ENCODE data around the gene GAP43. TPM values are rescaled to one million over a fixed set of nuclear protein-coding genes. Genes with fewer than 3 reads are reported as not detected.

The GAP43 gene
- total and polyA plus RNA-seq, 2 of the 13 experiments (the other 11 are each of a cell fraction or from before 2014, with no cell fraction given) = not detected

DNA sequence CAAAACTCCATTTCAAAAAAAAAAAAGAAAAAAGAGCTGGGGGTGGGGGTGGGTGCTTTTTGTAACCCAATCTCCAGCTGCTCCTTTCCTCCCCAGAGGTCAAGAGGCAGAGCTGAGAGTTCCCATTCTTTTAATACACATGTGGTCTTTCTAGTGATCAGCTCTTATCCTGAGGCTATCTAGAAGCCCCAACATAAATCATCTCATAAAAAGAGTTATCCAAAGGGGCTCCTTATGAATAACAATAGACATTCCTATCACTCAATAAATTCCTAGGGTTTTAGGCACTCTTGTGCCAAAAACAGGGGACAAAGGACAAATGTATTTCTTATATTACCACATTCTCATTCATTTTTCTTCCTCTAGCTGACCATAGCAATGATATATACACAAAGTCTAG, 25.1 kb upstream of the GAP43 start:
- Histone ChIP-seq H3K4me1 (ENCODE audit: insufficient read depth, low read length) (no peaks in the 10 kb centered on the region), H3K27me3 (ENCODE audit: control insufficient read depth in 1 of 2, insufficient read depth in 2 of 2, low read length in 2 of 2) (no peaks in the 10 kb centered on the region), H4K20me1 (ENCODE audit: insufficient read depth, low read length) (no peaks in the 10 kb centered on the region), H2AFZ (ENCODE audit: low read length) (no peak overlapping the region), H3K4me3 (replicated peaks in 1 of 3; ENCODE audit: insufficient read depth in 1 of 3, low read depth in 2 of 3, low read length in 3 of 3) (no peak overlapping the region), H3K36me3 (replicated peaks in 1 of 2; ENCODE audit: control insufficient read depth in 1 of 2, insufficient read depth in 2 of 2, low read length in 2 of 2) (no peaks in the 10 kb centered on the region), H3K9me3 (ENCODE audit: low read length) (no peaks in the 10 kb centered on the region), H3K27ac (ENCODE audit: extremely low read length, insufficient read depth, low read length) (no peak overlapping the region), H3K4me2 (ENCODE audit: low read depth, low read length) (no peak overlapping the region), H3K79me2 (ENCODE audit: insufficient read depth, low read length) (no peaks in the 10 kb centered on the region), H3K9ac (ENCODE audit: insufficient read depth, low read depth, low read length) (no peak overlapping the region)
- intact Hi-C loops (cut with micrococcal nuclease; ENCODE audit: unreplicated experiment) = no loop called here
- CTCF ChIA-PET (ENCODE audit: low intra/inter-chr PET ratio, low total read pairs) = no interaction called here
- POLR2A ChIA-PET = no interaction called here
- no peak for ATAC-seq
- no TSS peak for BruUV-seq (replicated peaks)
- in situ Hi-C loops (cut with HindIII; ENCODE audit: extremely low pct_ligation_motif_present, low pct_unique_long_range_greater_than_20kb) = no loop called here
- no peak for TF ChIP-seq PRPF4 (IDR thresholded peaks at IDR 0.05; ENCODE audit: low read depth, low read length, poor library complexity, severe bottlenecking)
- TF ChIP-seq MAZ (IDR thresholded peaks at IDR 0.05; ENCODE audit: borderline replicate concordance, low read depth, low read length) = no peak
- TF ChIP-seq MAZ (CRISPR knock-in tag; IDR thresholded peaks at IDR 0.05; ENCODE audit: low read depth) = no peak
- TF ChIP-seq ZNF484 (CRISPR knock-in tag; IDR thresholded peaks at IDR 0.05; ENCODE audit: borderline replicate concordance, low read depth) = no peak
- no peak for FAIRE-seq
- no peak for DNase-seq (ENCODE audit: low spot score)

DNA sequence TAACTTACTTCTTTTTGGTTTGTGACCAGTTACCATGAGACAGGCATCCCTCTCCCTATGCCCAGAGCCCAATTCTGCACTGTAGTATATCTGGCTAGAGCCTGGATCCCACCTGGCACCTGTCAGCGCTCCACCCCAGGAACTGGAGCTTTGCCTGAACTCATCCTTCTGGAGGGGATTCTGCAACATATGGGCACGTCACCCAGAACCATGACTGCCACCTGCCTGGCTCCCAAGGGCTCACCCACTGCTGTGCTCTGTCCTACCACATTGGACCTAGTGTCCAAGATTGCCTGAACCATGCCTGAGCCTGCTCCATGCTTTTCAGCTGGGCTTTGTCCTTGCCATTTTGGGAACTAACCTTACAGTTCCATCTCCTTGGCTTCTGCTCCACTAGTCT, 21.1 kb upstream of the GAP43 start:
- FAIRE-seq = no peak
- no peak for TF ChIP-seq MBD4 (IDR thresholded peaks at IDR 0.05; ENCODE audit: borderline replicate concordance, low read length)
- TF ChIP-seq, protein P1, sequence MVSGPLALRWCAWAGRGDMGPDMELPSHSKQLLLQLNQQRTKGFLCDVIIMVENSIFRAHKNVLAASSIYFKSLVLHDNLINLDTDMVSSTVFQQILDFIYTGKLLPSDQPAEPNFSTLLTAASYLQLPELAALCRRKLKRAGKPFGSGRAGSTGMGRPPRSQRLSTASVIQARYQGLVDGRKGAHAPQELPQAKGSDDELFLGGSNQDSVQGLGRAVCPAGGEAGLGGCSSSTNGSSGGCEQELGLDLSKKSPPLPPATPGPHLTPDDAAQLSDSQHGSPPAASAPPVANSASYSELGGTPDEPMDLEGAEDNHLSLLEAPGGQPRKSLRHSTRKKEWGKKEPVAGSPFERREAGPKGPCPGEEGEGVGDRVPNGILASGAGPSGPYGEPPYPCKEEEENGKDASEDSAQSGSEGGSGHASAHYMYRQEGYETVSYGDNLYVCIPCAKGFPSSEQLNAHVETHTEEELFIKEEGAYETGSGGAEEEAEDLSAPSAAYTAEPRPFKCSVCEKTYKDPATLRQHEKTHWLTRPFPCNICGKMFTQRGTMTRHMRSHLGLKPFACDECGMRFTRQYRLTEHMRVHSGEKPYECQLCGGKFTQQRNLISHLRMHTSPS (CRISPR knock-in tag; IDR thresholded peaks at IDR 0.05; ENCODE audit: low read depth) = no peak
- TF ChIP-seq ZBTB7A (CRISPR knock-in tag; IDR thresholded peaks at IDR 0.05) = no peak
- TF ChIP-seq, protein P2, sequence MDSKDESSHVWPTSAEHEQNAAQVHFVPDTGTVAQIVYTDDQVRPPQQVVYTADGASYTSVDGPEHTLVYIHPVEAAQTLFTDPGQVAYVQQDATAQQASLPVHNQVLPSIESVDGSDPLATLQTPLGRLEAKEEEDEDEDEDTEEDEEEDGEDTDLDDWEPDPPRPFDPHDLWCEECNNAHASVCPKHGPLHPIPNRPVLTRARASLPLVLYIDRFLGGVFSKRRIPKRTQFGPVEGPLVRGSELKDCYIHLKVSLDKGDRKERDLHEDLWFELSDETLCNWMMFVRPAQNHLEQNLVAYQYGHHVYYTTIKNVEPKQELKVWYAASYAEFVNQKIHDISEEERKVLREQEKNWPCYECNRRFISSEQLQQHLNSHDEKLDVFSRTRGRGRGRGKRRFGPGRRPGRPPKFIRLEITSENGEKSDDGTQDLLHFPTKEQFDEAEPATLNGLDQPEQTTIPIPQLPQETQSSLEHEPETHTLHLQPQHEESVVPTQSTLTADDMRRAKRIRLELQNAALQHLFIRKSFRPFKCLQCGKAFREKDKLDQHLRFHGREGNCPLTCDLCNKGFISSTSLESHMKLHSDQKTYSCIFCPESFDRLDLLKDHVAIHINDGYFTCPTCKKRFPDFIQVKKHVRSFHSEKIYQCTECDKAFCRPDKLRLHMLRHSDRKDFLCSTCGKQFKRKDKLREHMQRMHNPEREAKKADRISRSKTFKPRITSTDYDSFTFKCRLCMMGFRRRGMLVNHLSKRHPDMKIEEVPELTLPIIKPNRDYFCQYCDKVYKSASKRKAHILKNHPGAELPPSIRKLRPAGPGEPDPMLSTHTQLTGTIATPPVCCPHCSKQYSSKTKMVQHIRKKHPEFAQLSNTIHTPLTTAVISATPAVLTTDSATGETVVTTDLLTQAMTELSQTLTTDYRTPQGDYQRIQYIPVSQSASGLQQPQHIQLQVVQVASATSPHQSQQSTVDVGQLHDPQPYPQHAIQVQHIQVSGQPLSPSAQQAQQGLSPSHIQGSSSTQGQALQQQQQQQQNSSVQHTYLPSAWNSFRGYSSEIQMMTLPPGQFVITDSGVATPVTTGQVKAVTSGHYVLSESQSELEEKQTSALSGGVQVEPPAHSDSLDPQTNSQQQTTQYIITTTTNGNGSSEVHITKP (CRISPR knock-in tag; IDR thresholded peaks at IDR 0.05; ENCODE audit: low read depth) = no peak
- no peak for TF ChIP-seq ZMAT3 (CRISPR knock-in tag; conservative IDR thresholded peaks at IDR 0.05)
- no peak for TF ChIP-seq MXD4 (CRISPR knock-in tag; IDR thresholded peaks at IDR 0.05)
- no peak for TF ChIP-seq HOXA9 (CRISPR knock-in tag; IDR thresholded peaks at IDR 0.05; ENCODE audit: borderline replicate concordance)
- TF ChIP-seq SSRP1 (CRISPR knock-in tag; IDR thresholded peaks at IDR 0.05) = no peak
- TF ChIP-seq ZNF670 (CRISPR knock-in tag; IDR thresholded peaks at IDR 0.05; ENCODE audit: borderline replicate concordance) = no peak
- TF ChIP-seq, protein P3, sequence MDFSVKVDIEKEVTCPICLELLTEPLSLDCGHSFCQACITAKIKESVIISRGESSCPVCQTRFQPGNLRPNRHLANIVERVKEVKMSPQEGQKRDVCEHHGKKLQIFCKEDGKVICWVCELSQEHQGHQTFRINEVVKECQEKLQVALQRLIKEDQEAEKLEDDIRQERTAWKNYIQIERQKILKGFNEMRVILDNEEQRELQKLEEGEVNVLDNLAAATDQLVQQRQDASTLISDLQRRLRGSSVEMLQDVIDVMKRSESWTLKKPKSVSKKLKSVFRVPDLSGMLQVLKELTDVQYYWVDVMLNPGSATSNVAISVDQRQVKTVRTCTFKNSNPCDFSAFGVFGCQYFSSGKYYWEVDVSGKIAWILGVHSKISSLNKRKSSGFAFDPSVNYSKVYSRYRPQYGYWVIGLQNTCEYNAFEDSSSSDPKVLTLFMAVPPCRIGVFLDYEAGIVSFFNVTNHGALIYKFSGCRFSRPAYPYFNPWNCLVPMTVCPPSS (IDR thresholded peaks at IDR 0.05) = no peak

More for the DNA sequence above, 21.1 kb upstream of the GAP43 start:
- no peak overlapping the region for H2AFZ ChIP-seq (ENCODE audit: low read length)
- ChIA-PET POLR2A (no interaction called here), CTCF (ENCODE audit: low intra/inter-chr PET ratio, low total read pairs) (no interaction called here)
- 17% methylated on average over 2 of the region's 2 CpGs for WGBS (ENCODE audit: low lambda C conversion rate)
- no peak for DNase-seq (ENCODE audit: low spot score)
- intact Hi-C loops (cut with micrococcal nuclease; ENCODE audit: unreplicated experiment) = no loop called here
- BruUV-seq (replicated peaks) = no TSS peak
- no peaks in the 10 kb centered on the region for H4K20me1 ChIP-seq (ENCODE audit: insufficient read depth, low read length)
- H3K4me3 ChIP-seq (replicated peaks in 1 of 3; ENCODE audit: insufficient read depth in 1 of 3, low read depth in 2 of 3, low read length in 3 of 3) = no peak overlapping the region
- no peaks in the 10 kb centered on the region for H3K27me3 ChIP-seq (ENCODE audit: control insufficient read depth in 1 of 2, insufficient read depth in 2 of 2, low read length in 2 of 2)
- H3K27ac ChIP-seq (ENCODE audit: extremely low read length, insufficient read depth, low read length) = no peak overlapping the region
- no peak for ATAC-seq
- H3K36me3 ChIP-seq (replicated peaks in 1 of 2; ENCODE audit: control insufficient read depth in 1 of 2, insufficient read depth in 2 of 2, low read length in 2 of 2) = no peaks in the 10 kb centered on the region
- in situ Hi-C loops (cut with HindIII; ENCODE audit: extremely low pct_ligation_motif_present, low pct_unique_long_range_greater_than_20kb) = no loop called here
- no peaks in the 10 kb centered on the region for H3K79me2 ChIP-seq (ENCODE audit: insufficient read depth, low read length)
- H3K9me3 ChIP-seq (ENCODE audit: low read length) = no peaks in the 10 kb centered on the region
- no peak overlapping the region for H3K4me2 ChIP-seq (ENCODE audit: low read depth, low read length)
- no peak overlapping the region for H3K9ac ChIP-seq (ENCODE audit: insufficient read depth, low read depth, low read length)
- H3K4me1 ChIP-seq (ENCODE audit: insufficient read depth, low read length) = no peaks in the 10 kb centered on the region
